ENCODE data around the gene C1QTNF2.

Gene C1QTNF2

GRCh38 chr5:160399402-160400353 lies 29.3 kb upstream of the C1QTNF2 start, which contains the start of gene FAM200C:
FAM200C (minus strand) TSS chr5:160400054; CDS start chr5:160395490, 4,564 bp downstream.
- in situ Hi-C loops (cut with HindIII; ENCODE audit: low pct_ligation_motif_present, low sequenced_read_pairs), result no loop called here
- H3K27ac ChIP-seq, result peak within 1 kb of the TSS; percentile 92
- TF ChIP-seq CTCF (IDR thresholded peaks at IDR 0.05; ENCODE audit: low read depth, low read length, missing control alignments), result no peak

GRCh38 chr5:160398806-160399205 lies 28.4 kb upstream of the C1QTNF2 start:
- in situ Hi-C loops (cut with HindIII; ENCODE audit: low pct_ligation_motif_present, low sequenced_read_pairs), result no loop called here
- Histone ChIP-seq H3K4me3 (ENCODE audit: low read depth, low read length) (peak overlapping the region; percentile 84), H3K27me3 (replicated peaks) (no peaks in the 10 kb centered on the region), H3K27ac (no peak overlapping the region), H3K36me3 (replicated peaks) (peaks cover 8% of the 10 kb centered on the region)
- peak; percentile 17 for DNase-seq
- TF ChIP-seq CTCF (IDR thresholded peaks at IDR 0.05; ENCODE audit: low read depth, low read length, missing control alignments), result no peak

More at GRCh38 chr5:160399402-160400353, 29.3 kb upstream of the C1QTNF2 start, which contains the start of gene FAM200C:
- Histone ChIP-seq H3K4me3 (ENCODE audit: low read depth, low read length) (peak within 1 kb of the TSS; percentile 84), H3K36me3 (replicated peaks) (peaks cover 12% of the 10 kb centered on the region), H3K27me3 (replicated peaks) (no peaks in the 10 kb centered on the region)
- peak; percentile 89 for DNase-seq

DNA sequence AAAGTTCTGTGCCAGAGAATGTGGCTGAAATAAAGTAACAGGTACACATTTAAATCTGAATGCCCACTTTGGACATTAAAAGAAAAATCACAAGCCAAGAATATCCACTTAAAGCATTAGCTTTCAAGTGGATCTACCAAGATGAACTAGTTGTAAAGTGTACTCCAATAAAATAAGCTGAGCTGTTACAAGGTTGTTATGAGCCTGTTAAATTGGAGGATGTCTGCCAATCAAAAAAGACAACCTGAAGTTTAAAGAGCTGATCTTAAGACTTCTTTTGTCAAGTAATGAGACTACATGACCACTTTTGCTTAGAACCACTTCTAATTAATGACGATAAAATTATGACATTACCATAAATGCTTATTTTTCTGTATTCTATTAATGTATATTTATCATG lies 27.1 kb upstream of the C1QTNF2 start:
- no peak for TF ChIP-seq CTCF (IDR thresholded peaks at IDR 0.05; ENCODE audit: low read depth, low read length, missing control alignments)
- Histone ChIP-seq H3K27me3 (replicated peaks) (no peaks in the 10 kb centered on the region), H3K36me3 (replicated peaks) (no peaks in the 10 kb centered on the region), H3K4me3 (ENCODE audit: low read depth, low read length) (no peak overlapping the region), H3K27ac (no peak overlapping the region)
- in situ Hi-C loops (cut with HindIII; ENCODE audit: low pct_ligation_motif_present, low sequenced_read_pairs), result no loop called here
- no peak for DNase-seq

- Histone ChIP-seq H3K27ac (no peak overlapping the region), H3K4me3 (ENCODE audit: low read depth, low read length) (no peak overlapping the region), H3K36me3 (replicated peaks) (no peaks in the 10 kb centered on the region), H3K27me3 (replicated peaks) (no peaks in the 10 kb centered on the region)
- in situ Hi-C loops (cut with HindIII; ENCODE audit: low pct_ligation_motif_present, low sequenced_read_pairs), result no loop called here
- TF ChIP-seq CTCF (IDR thresholded peaks at IDR 0.05; ENCODE audit: low read depth, low read length, missing control alignments), result no peak
- no peak for DNase-seq
These were observed 24.7 kb upstream of the C1QTNF2 start for GRCh38 chr5:160395111-160395510.

GRCh38 chr5:160390787-160391696 lies 20.6 kb upstream of the C1QTNF2 start:
- H3K4me3 ChIP-seq (ENCODE audit: low read depth, low read length), result no peak overlapping the region
- DNase-seq, result no peak
- TF ChIP-seq CTCF (IDR thresholded peaks at IDR 0.05; ENCODE audit: low read depth, low read length, missing control alignments), result peak; percentile 36
- no peaks in the 10 kb centered on the region for H3K36me3 ChIP-seq (replicated peaks)
- in situ Hi-C loops (cut with HindIII; ENCODE audit: low pct_ligation_motif_present, low sequenced_read_pairs), result no loop called here
- no peaks in the 10 kb centered on the region for H3K27me3 ChIP-seq (replicated peaks)
- H3K27ac ChIP-seq, result no peak overlapping the region
